Measurements from ENCODE around the gene ARFIP1. TPM values are rescaled to one million over a fixed set of nuclear protein-coding genes. Genes with fewer than 3 reads are reported as not detected.

ARFIP1 gene
- total RNA-seq, 1 experiment from 2014 or later, result 32.7 TPM

GRCh38 chr4:152953514-152953913 lies 173.8 kb downstream of the ARFIP1 start:
- ChIA-PET RAD21 (ENCODE audit: low non-redundant PET in 1 of 2, low total read pairs in 2 of 2, uncharacterized antibody in 2 of 2, unreplicated experiment in 2 of 2) (no interaction called here), POLR2A (no interaction called here), CTCF (no interaction called here)
- Histone ChIP-seq H3K79me2 (ENCODE audit: insufficient read depth, low read length) (no peaks in the 10 kb centered on the region), H3K4me3 (replicated peaks in 1 of 2; ENCODE audit: low read depth in 1 of 2, low read length in 2 of 2) (no peak overlapping the region), H3K9ac (ENCODE audit: low read length) (no peak overlapping the region), H3K4me2 (ENCODE audit: low read length) (no peak overlapping the region), H3K27me3 (ENCODE audit: insufficient read depth, low read length) (no peaks in the 10 kb centered on the region), H3K9me2 (ENCODE audit: insufficient read depth) (no peaks in the 10 kb centered on the region), H3K36me3 (ENCODE audit: control insufficient read depth in 1 of 2, insufficient read depth in 2 of 2, low read length in 2 of 2) (no peaks in the 10 kb centered on the region), H2AFZ (ENCODE audit: low read depth, low read length, poor library complexity, severe bottlenecking) (no peak overlapping the region), H4K20me1 (ENCODE audit: insufficient read depth) (no peaks in the 10 kb centered on the region), H3K9me3 (ENCODE audit: control insufficient read depth in 1 of 2, insufficient read depth in 1 of 2, low read depth in 1 of 2, low read length in 2 of 2) (no peaks in the 10 kb centered on the region), H3K27ac (ENCODE audit: low read depth, low read length) (no peak overlapping the region), H3K4me1 (ENCODE audit: control insufficient read depth in 1 of 2, insufficient read depth in 2 of 2, low read length in 2 of 2) (peaks cover 0 to 10% of the 10 kb centered on the region in 2 experiments; a peak in 2 of 4 replicates)
- DNase-seq (ENCODE audit: low read depth, low spot score), result no peak
- 0 out of 2 replicates have a peak, but pooled peaks have one; percentile 11 for TF ChIP-seq FOSL1 (IDR thresholded peaks at IDR 0.05; ENCODE audit: low read depth)
- no peak for TF ChIP-seq MAX (IDR thresholded peaks at IDR 0.05)
- no peak for TF ChIP-seq ZFX (IDR thresholded peaks at IDR 0.05)
- no peak for TF ChIP-seq EZH2phosphoT487 (IDR thresholded peaks at IDR 0.05; ENCODE audit: borderline replicate concordance)
- TF ChIP-seq ELF1 (IDR thresholded peaks at IDR 0.05; ENCODE audit: borderline replicate concordance, low read depth), result no peak
- BruUV-seq (replicated peaks), result no TSS peak
- intact Hi-C loops (cut with micrococcal nuclease), result no loop called here
- ATAC-seq, result 0 out of 2 replicates have a peak, but pooled peaks have one; percentile 32

- RAD21 ChIA-PET (ENCODE audit: low non-redundant PET in 1 of 2, low total read pairs in 2 of 2, uncharacterized antibody in 2 of 2, unreplicated experiment in 2 of 2), result no interaction called here
- Histone ChIP-seq H3K4me3 (replicated peaks in 1 of 2; ENCODE audit: low read depth in 1 of 2, low read length in 2 of 2) (no peak overlapping the region), H3K27ac (ENCODE audit: low read depth, low read length) (no peak overlapping the region), H4K20me1 (ENCODE audit: insufficient read depth) (no peaks in the 10 kb centered on the region), H3K79me2 (ENCODE audit: insufficient read depth, low read length) (no peaks in the 10 kb centered on the region), H3K36me3 (ENCODE audit: control insufficient read depth in 1 of 2, insufficient read depth in 2 of 2, low read length in 2 of 2) (no peaks in the 10 kb centered on the region), H3K4me2 (ENCODE audit: low read length) (no peak overlapping the region), H2AFZ (ENCODE audit: low read depth, low read length, poor library complexity, severe bottlenecking) (no peak overlapping the region), H3K9me3 (ENCODE audit: control insufficient read depth in 1 of 2, insufficient read depth in 1 of 2, low read depth in 1 of 2, low read length in 2 of 2) (no peaks in the 10 kb centered on the region), H3K9ac (ENCODE audit: low read length) (no peak overlapping the region), H3K27me3 (ENCODE audit: insufficient read depth, low read length) (no peaks in the 10 kb centered on the region), H3K4me1 (ENCODE audit: control insufficient read depth in 1 of 2, insufficient read depth in 2 of 2, low read length in 2 of 2) (peaks cover 0 to 10% of the 10 kb centered on the region in 2 experiments; a peak in 2 of 4 replicates), H3K9me2 (ENCODE audit: insufficient read depth) (no peaks in the 10 kb centered on the region)
- ATAC-seq (no peak), DNase-seq (ENCODE audit: low read depth, low spot score) (no peak)
- CTCF ChIA-PET, result no interaction called here
- intact Hi-C loops (cut with micrococcal nuclease), result no loop called here
- BruUV-seq (replicated peaks), result no TSS peak
- POLR2A ChIA-PET, result no interaction called here
- no peak for TF ChIP-seq EGR1 (IDR thresholded peaks at IDR 0.05; ENCODE audit: low read depth)
- TF ChIP-seq ATF3 (IDR thresholded peaks at IDR 0.05), result no peak
- no peak for TF ChIP-seq YY1 (IDR thresholded peaks at IDR 0.05; ENCODE audit: extremely low read depth, insufficient replicate concordance, low read depth, low read length)
- no peak for TF ChIP-seq REST (IDR thresholded peaks at IDR 0.05; ENCODE audit: low read depth)
- TF ChIP-seq EZH2 (IDR thresholded peaks at IDR 0.05), result no peak
- TF ChIP-seq MAX (IDR thresholded peaks at IDR 0.05), result no peak
- no peak for TF ChIP-seq JUND (IDR thresholded peaks at IDR 0.05)
- TF ChIP-seq EZH2phosphoT487 (IDR thresholded peaks at IDR 0.05; ENCODE audit: borderline replicate concordance), result no peak
- TF ChIP-seq SRF (IDR thresholded peaks at IDR 0.05; ENCODE audit: low read depth), result no peak
- TF ChIP-seq CBX3 (IDR thresholded peaks at IDR 0.05; ENCODE audit: low read depth), result no peak
- TF ChIP-seq POLR2AphosphoS5 (IDR thresholded peaks at IDR 0.05; ENCODE audit: low read depth, low read length), result no peak
- no peak for TF ChIP-seq FOSL1 (IDR thresholded peaks at IDR 0.05; ENCODE audit: low read depth)
- no peak for TF ChIP-seq CEBPB (IDR thresholded peaks at IDR 0.05; ENCODE audit: low read depth)
- TF ChIP-seq SP1 (IDR thresholded peaks at IDR 0.05; ENCODE audit: low read depth), result no peak
- no peak for TF ChIP-seq ZNF274 (IDR thresholded peaks at IDR 0.05; ENCODE audit: low read depth, low read length)
- TF ChIP-seq TCF7L2 (IDR thresholded peaks at IDR 0.05; ENCODE audit: borderline replicate concordance, extremely low read depth, insufficient read depth, insufficient read length), result no peak
These were observed 175.0 kb downstream of the ARFIP1 start for GRCh38 chr4:152954741-152955140.
